B cell (primary cell): ENCODE results near the gene ERVH48-1. TPM values are rescaled to one million over a fixed set of nuclear protein-coding genes. Genes with fewer than 3 reads are reported as not detected.

ENCODE experiments used
- ATAC-seq: fragments of 200-7000 bp; cut with Tn5 transposase; one replicate; pipeline ENCODE4 v1.10.0; 2021; ENCODE audit warnings: low read depth, mild to moderate bottlenecking, moderate number of reproducible peaks, moderate library complexity
- CTCF ChIA-PET: fragments of 350-600 bp; sonication (Branson Sonifier 250); formaldehyde crosslinking; loops from one replicate; lab custom pipeline; 2021; ENCODE audit warnings: antibody characterized with exemption, inconsistent platforms; lab: Charles Lee
- POLR2A ChIA-PET: fragments of 350-600 bp; sonication (Branson Sonifier 250); formaldehyde crosslinking; loops from one replicate; lab custom pipeline; 2021; ENCODE audit warnings: antibody characterized with exemption; lab: Charles Lee
- DNase-seq: peaks from one replicate; pipeline ENCODE4 v3.0.0; 2013
- H2AFZ ChIP-seq: 2 replicates; pipeline ENCODE4 v1.6.1; 2012; ENCODE audit warnings: mild to moderate bottlenecking, low read depth, low read length; ENCODE audit not compliant: insufficient read depth, poor library complexity, severe bottlenecking
- H3K27ac ChIP-seq, 2 donors: 1 replicate in 1 of 2; 2 replicates in 1 of 2; pipeline ENCODE4 v1.5.1; 2012 to 2013; ENCODE audit warnings: low read length in 2 of 2, mild to moderate bottlenecking in 2 of 2, moderate library complexity in 1 of 2
- H3K27me3 ChIP-seq, 4 experiments: fragments of 200-600 bp in 1 of 4; sonication (generic) in 1 of 4; replicated peaks in 1 of 4; 1 replicate in 2 of 4; 2 replicates in 2 of 4; pipeline versions ENCODE4 v1.6.1 to v1.7.0; 2013 to 2016; ENCODE audit warnings: low read length in 3 of 4, mild to moderate bottlenecking in 2 of 4, mixed read lengths in 1 of 4, moderate library complexity in 1 of 4; ENCODE audit not compliant: insufficient read depth in 4 of 4, control insufficient read depth in 3 of 4; ENCODE audit errors: control extremely low read depth in 1 of 4
- H3K36me3 ChIP-seq, 2 experiments: replicated peaks in 1 of 2; 1 replicate in 1 of 2; 2 replicates in 1 of 2; pipeline versions ENCODE4 v1.6.1 to v1.7.1; 2013; ENCODE audit warnings: low read length in 1 of 2; ENCODE audit not compliant: insufficient read depth in 2 of 2, control insufficient read depth in 1 of 2; ENCODE audit errors: control extremely low read depth in 1 of 2, extremely low read depth in 1 of 2
- H3K4me1 ChIP-seq, 2 donors: fragments of 200-600 bp in 1 of 2; sonication (generic) in 1 of 2; 1 replicate in 1 of 2; 2 replicates in 1 of 2; pipeline versions ENCODE4 v1.5.1 to v1.6.1; 2013 to 2017; ENCODE audit warnings: low read length in 2 of 2; ENCODE audit not compliant: control insufficient read depth in 2 of 2, insufficient read depth in 2 of 2
- H3K4me2 ChIP-seq: replicated peaks from 2 replicates; pipeline ENCODE3; 2012; ENCODE audit warnings: mild to moderate bottlenecking, low read depth, low read length; ENCODE audit not compliant: poor library complexity, severe bottlenecking
- H3K4me3 ChIP-seq, 5 experiments: fragments of 200-600 bp in 1 of 5; sonication (generic) in 1 of 5; 1 replicate in 3 of 5; 2 replicates in 2 of 5; pipeline versions ENCODE4 v1.5.1 to v1.7.0; 2011 to 2016; ENCODE audit warnings: low read length in 4 of 5, mild to moderate bottlenecking in 4 of 5, low read depth in 2 of 5, control low read depth in 1 of 5, moderate library complexity in 1 of 5; ENCODE audit not compliant: insufficient read depth in 1 of 5; ENCODE audit errors: control extremely low read depth in 1 of 5, extremely low read depth in 1 of 5
- H3K79me2 ChIP-seq: fragments of 200-600 bp; sonication (generic); one replicate; pipeline ENCODE4 v1.6.0; 2016; ENCODE audit warnings: low read length; ENCODE audit not compliant: control insufficient read depth, insufficient read depth
- H3K9ac ChIP-seq: fragments of 200-600 bp; sonication (generic); 2 replicates; pipeline ENCODE4 v1.6.1; 2017; ENCODE audit warnings: mild to moderate bottlenecking, low read length, moderate library complexity
- H3K9me3 ChIP-seq, 3 donors: one replicate each; pipeline versions ENCODE4 v1.6.1 to v1.7.1; 2013; ENCODE audit warnings: low read length in 2 of 3; ENCODE audit not compliant: control insufficient read depth in 2 of 3, insufficient read depth in 1 of 3; ENCODE audit errors: control extremely low read depth in 1 of 3
- H4K20me1 ChIP-seq: 2 replicates; pipeline ENCODE4 v1.6.0; 2012; ENCODE audit warnings: mild to moderate bottlenecking, low read length; ENCODE audit not compliant: insufficient read depth, control insufficient read depth, poor library complexity, severe bottlenecking
- H3K27ac Mint-ChIP-seq: one replicate; pipeline ENCODE4 v1.8.0; 2021; ENCODE audit warnings: mixed read lengths
- H3K27me3 Mint-ChIP-seq: one replicate; pipeline ENCODE4 v1.8.0; 2021; ENCODE audit warnings: mixed read lengths
- H3K4me1 Mint-ChIP-seq: one replicate; pipeline ENCODE4 v1.8.0; 2021; ENCODE audit warnings: mixed read lengths
- H3K4me3 Mint-ChIP-seq: one replicate; pipeline ENCODE4 v1.8.0; 2021; ENCODE audit warnings: mixed read lengths
- H3K9me3 Mint-ChIP-seq: one replicate; pipeline ENCODE4 v1.8.0; 2022; ENCODE audit warnings: mixed read lengths; ENCODE audit not compliant: insufficient read depth
- CTCF ChIP-seq: fragments of 200-600 bp; IDR thresholded peaks from one replicate; pipeline ENCODE4 v1.8.0; 2022; ENCODE audit warnings: antibody characterized with exemption, mild to moderate bottlenecking
- EZH2 ChIP-seq: IDR thresholded peaks from 2 replicates; pipeline ENCODE4 v1.6.1; 2012; ENCODE audit warnings: borderline replicate concordance, low read depth, mild to moderate bottlenecking, moderate library complexity, low read length; ENCODE audit not compliant: insufficient read depth, poor library complexity, severe bottlenecking
- WGBS: methylation state at CpG from one replicate; pipeline ENCODE4 v1.1.5; 2013; ENCODE audit warnings: missing lambda C conversion rate; ENCODE audit not compliant: insufficient coverage; 5-methylcytosine and 5-hydroxymethylcytosine counted together
- intact Hi-C: fragments of 100-400 bp; cut with micrococcal nuclease; formaldehyde crosslinking; loops from one replicate; pipeline ENCODE4 v1.10.0; 2022
- polyA plus RNA-seq: library from polyadenylated mRNA; depleted of rRNA; stranded (reverse); fragments of >200 nt; gene quantifications from 2 replicates; pipeline ENCODE4 v1.2.3, GENCODE V29; 2012
- small RNA-seq: library from RNA; depleted of rRNA; stranded (forward); fragments of <200 nt; gene quantifications from one replicate; pipeline ENCODE3, GENCODE V24; 2012; ENCODE audit warnings: low replicate concordance, low read depth; ENCODE audit not compliant: insufficient read length
- total RNA-seq, 2 donors: library from RNA; stranded (reverse); fragments of 120-200 nt in 1 of 2; gene quantifications; 1 replicate in 1 of 2; 2 replicates in 1 of 2; pipeline versions ENCODE4 v1.2.3 to v1.2.4, GENCODE V29; 2013 to 2022

The ERVH48-1 gene
- total and polyA plus RNA-seq, 2 donors (not counting 1 experiment from before 2014, with no cell fraction given), result not detected

GRCh38 chr21:42868196-42868595, 57.2 kb downstream of the ERVH48-1 start:
- intact Hi-C loops, result no loop called here
- H3K4me1 Mint-ChIP-seq, result peaks cover 2% of the 10 kb centered on the region
- WGBS, result 96% methylated on average over 10 of the region's 10 CpGs
- ChIA-PET POLR2A (no interaction called here), CTCF (no interaction called here)
- peaks cover 5 to 62% of the 10 kb centered on the region in 2 experiments for H3K36me3 ChIP-seq
- no peaks in the 10 kb centered on the region for H3K27me3 Mint-ChIP-seq
- H3K4me2 ChIP-seq, result no peak overlapping the region
- DNase-seq, result no peak
- no peak overlapping the region for H3K4me3 Mint-ChIP-seq
- no peak overlapping the region for H3K4me3 ChIP-seq
- no peak overlapping the region for H3K27ac Mint-ChIP-seq
- ATAC-seq, result no peak
- H3K79me2 ChIP-seq, result peaks cover 92% of the 10 kb centered on the region
- no peak overlapping the region for H2AFZ ChIP-seq
- no peak overlapping the region for H3K27ac ChIP-seq
- no peaks in the 10 kb centered on the region for H3K9me3 Mint-ChIP-seq
- H3K4me1 ChIP-seq, result no peaks in the 10 kb centered on the region
- H3K9ac ChIP-seq, result no peak overlapping the region
- peaks cover 49% of the 10 kb centered on the region for H4K20me1 ChIP-seq
- no peaks in the 10 kb centered on the region for H3K9me3 ChIP-seq
- H3K27me3 ChIP-seq, result no peaks in the 10 kb centered on the region
- no peak for TF ChIP-seq EZH2
- TF ChIP-seq CTCF, result no peak

Small RNA genes within 50 kb of the gene (small RNA-seq; reads per million reads assigned to genes)
- gene MIR5692B, result not detected

Other genes with a start within 250 kb of the ERVH48-1 start
- 40.1 TPM in 2 replicates for gene WDR4, start 46.1 kb downstream of the ERVH48-1 start, total RNA-seq
- gene WDR4, start 46.1 kb downstream of the ERVH48-1 start, polyA plus RNA-seq, result 17.7 and 20.1 TPM in 2 replicates
- 29.7 and 30.8 TPM in 2 replicates for gene NDUFV3, start 32.3 kb downstream of the ERVH48-1 start, total RNA-seq
- gene NDUFV3, start 32.3 kb downstream of the ERVH48-1 start, polyA plus RNA-seq, result 11.6 and 14.0 TPM in 2 replicates
- gene PKNOX1, start 48.9 kb upstream of the ERVH48-1 start, total RNA-seq, result 25.3 and 29.5 TPM in 2 replicates
- gene PKNOX1, start 48.9 kb upstream of the ERVH48-1 start, polyA plus RNA-seq, result 7.6 and 8.6 TPM in 2 replicates
- 0.44 and 2.0 TPM in 2 replicates for gene CBS, start 150.2 kb upstream of the ERVH48-1 start, total RNA-seq
- gene CBS, start 150.2 kb upstream of the ERVH48-1 start, polyA plus RNA-seq, result 0.15 and 0.43 TPM in 2 replicates
- gene U2AF1, start 181.9 kb upstream of the ERVH48-1 start, total RNA-seq, result 103 and 104 TPM in 2 replicates
- 70.9 and 102 TPM in 2 replicates for gene U2AF1, start 181.9 kb upstream of the ERVH48-1 start, polyA plus RNA-seq
- gene CRYAA, start 243.4 kb upstream of the ERVH48-1 start, total RNA-seq, result not detected in 2 replicates
- not detected in 2 replicates for gene CRYAA, start 243.4 kb upstream of the ERVH48-1 start, polyA plus RNA-seq